Measurements from ENCODE around the gene UGT2A2.

DNA sequence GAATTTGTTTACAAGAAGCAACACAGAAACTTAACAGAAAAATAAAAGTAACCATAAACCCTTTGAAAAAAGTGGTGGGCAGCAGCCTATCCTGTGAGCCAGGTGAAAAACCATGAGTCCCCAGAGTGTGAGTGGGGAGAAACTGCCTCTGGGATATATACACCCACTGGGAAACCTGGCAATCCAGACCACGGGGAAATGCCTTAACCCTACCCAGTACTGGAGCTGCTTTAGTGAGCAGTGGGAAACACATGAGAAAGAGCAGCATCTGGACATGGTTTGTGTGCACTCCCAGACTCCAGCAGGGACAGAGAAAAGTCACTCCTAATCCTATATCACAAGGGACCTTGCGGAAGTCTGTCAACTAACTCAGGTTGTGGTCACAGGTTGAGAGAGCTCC, 39.4 kb downstream of the UGT2A2 start:
- TF ChIP-seq, protein P1, sequence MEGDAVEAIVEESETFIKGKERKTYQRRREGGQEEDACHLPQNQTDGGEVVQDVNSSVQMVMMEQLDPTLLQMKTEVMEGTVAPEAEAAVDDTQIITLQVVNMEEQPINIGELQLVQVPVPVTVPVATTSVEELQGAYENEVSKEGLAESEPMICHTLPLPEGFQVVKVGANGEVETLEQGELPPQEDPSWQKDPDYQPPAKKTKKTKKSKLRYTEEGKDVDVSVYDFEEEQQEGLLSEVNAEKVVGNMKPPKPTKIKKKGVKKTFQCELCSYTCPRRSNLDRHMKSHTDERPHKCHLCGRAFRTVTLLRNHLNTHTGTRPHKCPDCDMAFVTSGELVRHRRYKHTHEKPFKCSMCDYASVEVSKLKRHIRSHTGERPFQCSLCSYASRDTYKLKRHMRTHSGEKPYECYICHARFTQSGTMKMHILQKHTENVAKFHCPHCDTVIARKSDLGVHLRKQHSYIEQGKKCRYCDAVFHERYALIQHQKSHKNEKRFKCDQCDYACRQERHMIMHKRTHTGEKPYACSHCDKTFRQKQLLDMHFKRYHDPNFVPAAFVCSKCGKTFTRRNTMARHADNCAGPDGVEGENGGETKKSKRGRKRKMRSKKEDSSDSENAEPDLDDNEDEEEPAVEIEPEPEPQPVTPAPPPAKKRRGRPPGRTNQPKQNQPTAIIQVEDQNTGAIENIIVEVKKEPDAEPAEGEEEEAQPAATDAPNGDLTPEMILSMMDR (conservative IDR thresholded peaks at IDR 0.05; ENCODE audit: low read length), result no peak
- no peak for TF ChIP-seq EZH2phosphoT487 (IDR thresholded peaks at IDR 0.05; ENCODE audit: borderline replicate concordance)

All from Loucy (cell line).